Endothelial cell of umbilical vein (primary cell): ENCODE data around the gene PARP3. TPM values are rescaled to one million over a fixed set of nuclear protein-coding genes. Genes with fewer than 3 reads are reported as not detected.

Experiments used
- BruUV-seq: library from RNA; stranded (reverse); fragments of 400-500 nt; replicated peaks from 2 replicates; lab custom pipeline; 2021; lab: Mats Ljungman, UMichigan
- CTCF ChIA-PET: fragments of 300-600, 350-600 bp; sonication (Branson Sonifier 250); formaldehyde crosslinking; loops from one replicate; lab custom pipeline; 2021; ENCODE audit warnings: antibody characterized with exemption, inconsistent platforms; lab: Charles Lee
- POLR2A ChIA-PET: fragments of 300-600, 350-600 bp; sonication (Branson Sonifier 250); formaldehyde crosslinking; loops from one replicate; lab custom pipeline; 2021; ENCODE audit warnings: antibody characterized with exemption, inconsistent platforms; lab: Charles Lee
- DNase-seq: peaks from one replicate; pipeline ENCODE4 v3.0.0-alpha.2; 2011; ENCODE audit warnings: low read depth, low spot score
- FAIRE-seq: peaks from 2 replicates; lab custom pipeline; 2011; peaks lifted over from hg19 to GRCh38; lab: Jason Lieb, UNC
- H2AFZ ChIP-seq: 2 replicates; pipeline ENCODE4 v1.6.0; 2012; ENCODE audit warnings: low read depth, low read length, control low read depth, inconsistent platforms
- H3K27ac ChIP-seq: 2 replicates; pipeline ENCODE4 v1.5.1; 2011; ENCODE audit warnings: low read depth, mild to moderate bottlenecking, control low read depth, low read length, moderate library complexity; ENCODE audit not compliant: insufficient read depth
- H3K27me3 ChIP-seq, 2 experiments: 2 replicates each; pipeline versions ENCODE4 v1.6.0 to v1.6.1; 2011; ENCODE audit warnings: low read length in 2 of 2, mixed read lengths in 1 of 2; ENCODE audit not compliant: control insufficient read depth in 2 of 2, insufficient read depth in 2 of 2
- H3K36me3 ChIP-seq, 2 experiments: 2 replicates in 1 of 2; 3 replicates in 1 of 2; pipeline ENCODE4 v1.5.1; 2011; ENCODE audit warnings: low read length in 2 of 2, mild to moderate bottlenecking in 1 of 2, moderate library complexity in 1 of 2; ENCODE audit not compliant: control insufficient read depth in 2 of 2, insufficient read depth in 2 of 2; ENCODE audit errors: extremely low read depth in 1 of 2
- H3K4me1 ChIP-seq: 3 replicates; pipeline ENCODE4 v1.5.1; 2011; ENCODE audit warnings: mild to moderate bottlenecking, low read length; ENCODE audit not compliant: control insufficient read depth, insufficient read depth; ENCODE audit errors: extremely low read depth
- H3K4me2 ChIP-seq: 2 replicates; pipeline ENCODE4 v1.6.1; 2011; ENCODE audit warnings: low read length, control low read depth, mixed read lengths; ENCODE audit not compliant: insufficient read depth
- H3K4me3 ChIP-seq, 3 experiments: fragments of 200-600 bp in 1 of 3; sonication (generic), shearing (Covaris generic) in 1 of 3; replicated peaks in 1 of 3; 2 replicates each; pipeline ENCODE4 v1.5.1; 2011 to 2016; ENCODE audit warnings: control low read depth in 3 of 3, low read length in 3 of 3, mild to moderate bottlenecking in 2 of 3, inconsistent platforms in 1 of 3, low read depth in 1 of 3, moderate library complexity in 1 of 3; ENCODE audit not compliant: insufficient read depth in 1 of 3
- H3K79me2 ChIP-seq: 2 replicates; pipeline ENCODE4 v1.6.0; 2012; ENCODE audit warnings: low read length, inconsistent platforms; ENCODE audit not compliant: control insufficient read depth, insufficient read depth
- H3K9ac ChIP-seq: replicated peaks from 2 replicates; pipeline ENCODE3; 2011; ENCODE audit warnings: low read length, control low read depth; ENCODE audit not compliant: insufficient read depth; ENCODE audit errors: extremely low read depth
- H3K9me1 ChIP-seq: replicated peaks from 3 replicates; pipeline ENCODE4 v1.6.0; 2011; ENCODE audit warnings: mild to moderate bottlenecking, low read length; ENCODE audit not compliant: control insufficient read depth, insufficient read depth; ENCODE audit errors: extremely low read depth
- H3K9me3 ChIP-seq: replicated peaks from 2 replicates; pipeline ENCODE4 v1.5.1; 2012; ENCODE audit warnings: low read length, inconsistent platforms; ENCODE audit not compliant: control insufficient read depth, insufficient read depth
- H4K20me1 ChIP-seq: replicated peaks from 2 replicates; pipeline ENCODE3; 2011; ENCODE audit warnings: mild to moderate bottlenecking, low read length; ENCODE audit not compliant: control insufficient read depth, insufficient read depth; ENCODE audit errors: extremely low read depth
- EZH2 ChIP-seq: IDR thresholded peaks from 2 replicates; pipeline ENCODE4 v1.6.1; 2012; ENCODE audit warnings: borderline replicate concordance, low read depth, mild to moderate bottlenecking, moderate library complexity, low read length, inconsistent platforms; ENCODE audit not compliant: severe bottlenecking
- FOS ChIP-seq: IDR thresholded peaks from 2 replicates; pipeline ENCODE4 v1.6.1; 2011; ENCODE audit warnings: mild to moderate bottlenecking, low read length, moderate library complexity, borderline replicate concordance; ENCODE audit not compliant: insufficient read depth
- GATA2 ChIP-seq: IDR thresholded peaks from 2 replicates; pipeline ENCODE4 v1.7.0; 2011; ENCODE audit warnings: low read depth, mild to moderate bottlenecking, moderate library complexity, mixed read lengths, low read length; ENCODE audit not compliant: insufficient read length, insufficient read depth
- JUN ChIP-seq: IDR thresholded peaks from 2 replicates; pipeline ENCODE4 v1.6.1; 2011; ENCODE audit warnings: borderline replicate concordance, low read depth; ENCODE audit not compliant: insufficient read length, insufficient read depth
- MYC ChIP-seq: IDR thresholded peaks from one replicate; pipeline ENCODE4 v1.6.1; 2011; ENCODE audit warnings: mild to moderate bottlenecking, low read depth, low read length
- POLR2A ChIP-seq: IDR thresholded peaks from 2 replicates; pipeline ENCODE4 v1.6.1; 2012; ENCODE audit warnings: low read depth, mild to moderate bottlenecking, control low read depth, low read length
- POLR2AphosphoS5 ChIP-seq: IDR thresholded peaks from 2 replicates; pipeline ENCODE4 v1.6.1; 2012; ENCODE audit warnings: low read depth, mild to moderate bottlenecking, control low read depth, low read length, moderate library complexity; ENCODE audit not compliant: insufficient read depth
- dilution Hi-C: fragments of 300-500 bp; cut with MboI; formaldehyde crosslinking; loops from one replicate; pipeline ENCODE4 v1.15.0; 2019; ENCODE audit warnings: low sequenced_read_pairs; ENCODE audit not compliant: extremely low pct_ligation_motif_present
- intact Hi-C: fragments of 100-400 bp; cut with micrococcal nuclease; formaldehyde crosslinking; loops from one replicate; pipeline ENCODE4 v1.10.0; 2022
- polyA plus RNA-seq, 4 experiments: library from polyadenylated mRNA; depleted of rRNA in 3 of 4; stranded (reverse) in 3 of 4; unstranded in 1 of 4; fragments of >200 nt; gene quantifications; 2 replicates each; pipeline versions ENCODE4 v1.2.1 to v1.2.3, GENCODE V29; 2011 to 2012; ENCODE audit warnings: missing spikeins in 1 of 4
- total RNA-seq: library from RNA; stranded (reverse); gene quantifications from 2 replicates; pipeline ENCODE4 v1.2.3, GENCODE V29; 2021
- TF ChIP-seq, protein P1 (sequence below): IDR thresholded peaks from 2 replicates; pipeline ENCODE4 v1.6.1; 2011; ENCODE audit not compliant: insufficient read depth, insufficient read length
- TF ChIP-seq, protein P2 (sequence below), 2 donors: IDR thresholded peaks; 1 replicate in 1 of 2; 2 replicates in 1 of 2; pipeline ENCODE4 v1.5.1; 2011; ENCODE audit warnings: low read length in 2 of 2, mild to moderate bottlenecking in 2 of 2, moderate library complexity in 2 of 2, control low read depth in 1 of 2, inconsistent platforms in 1 of 2, low read depth in 1 of 2; ENCODE audit not compliant: insufficient read depth in 1 of 2; ENCODE audit errors: extremely low read depth in 1 of 2

PARP3 gene
- total and polyA plus RNA-seq, 2 donors (not counting 3 experiments of a cell fraction or from before 2014, with no cell fraction given) = 10.0 to 13.8 TPM

DNA sequence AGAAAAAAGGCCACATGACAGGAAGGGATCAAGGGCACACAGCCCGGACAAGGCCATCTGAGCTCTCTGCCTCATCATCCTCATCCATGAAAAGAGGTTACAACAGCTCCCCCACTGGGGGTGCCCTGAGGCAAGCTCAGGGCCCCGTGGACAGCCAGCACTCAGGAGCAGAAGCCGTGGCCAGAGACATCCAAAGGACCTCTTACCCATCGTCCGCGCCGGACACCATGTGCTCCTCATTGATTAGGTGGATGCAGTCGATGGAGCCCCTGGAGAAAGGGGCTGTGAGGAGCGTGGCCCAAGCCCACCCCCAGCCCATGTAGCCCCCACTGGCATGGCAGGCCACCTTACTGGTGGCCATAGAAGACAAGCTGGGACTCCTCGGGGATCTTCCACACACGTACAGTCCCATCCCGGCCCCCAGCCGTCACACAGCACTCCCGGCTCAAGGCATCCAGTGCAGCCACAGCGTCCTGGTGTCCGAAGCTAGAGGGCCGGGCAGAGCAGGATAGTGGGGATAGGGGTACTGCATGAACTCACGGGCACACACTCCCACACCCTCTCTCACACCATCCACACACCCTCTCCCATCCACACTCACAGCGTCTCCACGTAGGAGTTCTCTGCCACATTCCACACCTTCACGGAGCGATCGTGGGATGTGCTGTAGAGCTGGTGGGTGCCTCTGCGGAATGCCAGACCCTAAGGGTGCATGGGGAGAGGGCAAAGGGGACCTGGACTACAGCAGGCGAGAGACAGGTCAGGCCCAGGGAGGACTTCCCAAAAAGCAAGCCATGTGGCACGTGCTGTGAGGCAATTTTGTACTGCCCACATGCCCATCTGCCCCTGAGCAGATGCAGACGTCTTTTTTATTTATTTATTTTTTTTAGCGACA is 6.9 kb upstream of the PARP3 start:
- Histone ChIP-seq H3K27ac (no peak overlapping the region), H3K79me2 (peaks cover 4% of the 10 kb centered on the region), H3K36me3 (peaks cover 0 to 41% of the 10 kb centered on the region in 2 experiments), H3K27me3 (no peaks in the 10 kb centered on the region), H3K4me3 (no peak overlapping the region), H3K9me3 (no peaks in the 10 kb centered on the region), H3K4me2 (no peak overlapping the region), H4K20me1 (no peaks in the 10 kb centered on the region), H3K9ac (no peak overlapping the region), H3K9me1 (no peaks in the 10 kb centered on the region), H3K4me1 (peaks cover under 1% of the 10 kb centered on the region), H2AFZ (no peak overlapping the region)
- BruUV-seq = no TSS peak
- no peak for FAIRE-seq
- ChIA-PET POLR2A (no interaction called here), CTCF (no interaction called here)
- intact Hi-C loops = no loop called here
- dilution Hi-C loops = no loop called here
- TF ChIP-seq POLR2AphosphoS5 (no peak), GATA2 (no peak), FOS (no peak), EZH2 (no peak), JUN (no peak), POLR2A (no peak), MYC (no peak)
- TF ChIP-seq, protein P1, sequence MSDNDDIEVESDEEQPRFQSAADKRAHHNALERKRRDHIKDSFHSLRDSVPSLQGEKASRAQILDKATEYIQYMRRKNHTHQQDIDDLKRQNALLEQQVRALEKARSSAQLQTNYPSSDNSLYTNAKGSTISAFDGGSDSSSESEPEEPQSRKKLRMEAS = no peak
- TF ChIP-seq, protein P2, sequence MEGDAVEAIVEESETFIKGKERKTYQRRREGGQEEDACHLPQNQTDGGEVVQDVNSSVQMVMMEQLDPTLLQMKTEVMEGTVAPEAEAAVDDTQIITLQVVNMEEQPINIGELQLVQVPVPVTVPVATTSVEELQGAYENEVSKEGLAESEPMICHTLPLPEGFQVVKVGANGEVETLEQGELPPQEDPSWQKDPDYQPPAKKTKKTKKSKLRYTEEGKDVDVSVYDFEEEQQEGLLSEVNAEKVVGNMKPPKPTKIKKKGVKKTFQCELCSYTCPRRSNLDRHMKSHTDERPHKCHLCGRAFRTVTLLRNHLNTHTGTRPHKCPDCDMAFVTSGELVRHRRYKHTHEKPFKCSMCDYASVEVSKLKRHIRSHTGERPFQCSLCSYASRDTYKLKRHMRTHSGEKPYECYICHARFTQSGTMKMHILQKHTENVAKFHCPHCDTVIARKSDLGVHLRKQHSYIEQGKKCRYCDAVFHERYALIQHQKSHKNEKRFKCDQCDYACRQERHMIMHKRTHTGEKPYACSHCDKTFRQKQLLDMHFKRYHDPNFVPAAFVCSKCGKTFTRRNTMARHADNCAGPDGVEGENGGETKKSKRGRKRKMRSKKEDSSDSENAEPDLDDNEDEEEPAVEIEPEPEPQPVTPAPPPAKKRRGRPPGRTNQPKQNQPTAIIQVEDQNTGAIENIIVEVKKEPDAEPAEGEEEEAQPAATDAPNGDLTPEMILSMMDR (IDR thresholded peaks at IDR 0.05; ENCODE audit: extremely low read depth in 1 of 2, insufficient read depth in 1 of 2, low read depth in 1 of 2, low read length in 2 of 2) = no peak
- no peak for DNase-seq
